Measurements from ENCODE around the gene KIAA0319L.

GRCh38 chr1:35539824-35540261 is 17.4 kb downstream of the KIAA0319L start:
- TF ChIP-seq POLR2A (IDR thresholded peaks at IDR 0.05; ENCODE audit: low read length) = no peak
- TF ChIP-seq CTCF (IDR thresholded peaks at IDR 0.05) = no peak
- TF ChIP-seq RFX5 (IDR thresholded peaks at IDR 0.05) = no peak
- no peak for TF ChIP-seq MAFK (IDR thresholded peaks at IDR 0.05; ENCODE audit: partially characterized antibody)
- TF ChIP-seq NR3C1 (IDR thresholded peaks at IDR 0.05) = no peak
- TF ChIP-seq FOSL2 (IDR thresholded peaks at IDR 0.05) = no peak
- no peak for TF ChIP-seq FOSL2 (CRISPR knock-in tag; IDR thresholded peaks at IDR 0.05)
- no peak for TF ChIP-seq PBX3 (IDR thresholded peaks at IDR 0.05)
- no peak for TF ChIP-seq SMC3 (IDR thresholded peaks at IDR 0.05)
- no peak for TF ChIP-seq HMGXB4 (CRISPR knock-in tag; IDR thresholded peaks at IDR 0.05; ENCODE audit: borderline replicate concordance)
- TF ChIP-seq RNF2 (IDR thresholded peaks at IDR 0.05; ENCODE audit: borderline replicate concordance, low read depth) = no peak
- no peak for TF ChIP-seq HEYL (CRISPR knock-in tag; IDR thresholded peaks at IDR 0.05)
- TF ChIP-seq, protein P1, sequence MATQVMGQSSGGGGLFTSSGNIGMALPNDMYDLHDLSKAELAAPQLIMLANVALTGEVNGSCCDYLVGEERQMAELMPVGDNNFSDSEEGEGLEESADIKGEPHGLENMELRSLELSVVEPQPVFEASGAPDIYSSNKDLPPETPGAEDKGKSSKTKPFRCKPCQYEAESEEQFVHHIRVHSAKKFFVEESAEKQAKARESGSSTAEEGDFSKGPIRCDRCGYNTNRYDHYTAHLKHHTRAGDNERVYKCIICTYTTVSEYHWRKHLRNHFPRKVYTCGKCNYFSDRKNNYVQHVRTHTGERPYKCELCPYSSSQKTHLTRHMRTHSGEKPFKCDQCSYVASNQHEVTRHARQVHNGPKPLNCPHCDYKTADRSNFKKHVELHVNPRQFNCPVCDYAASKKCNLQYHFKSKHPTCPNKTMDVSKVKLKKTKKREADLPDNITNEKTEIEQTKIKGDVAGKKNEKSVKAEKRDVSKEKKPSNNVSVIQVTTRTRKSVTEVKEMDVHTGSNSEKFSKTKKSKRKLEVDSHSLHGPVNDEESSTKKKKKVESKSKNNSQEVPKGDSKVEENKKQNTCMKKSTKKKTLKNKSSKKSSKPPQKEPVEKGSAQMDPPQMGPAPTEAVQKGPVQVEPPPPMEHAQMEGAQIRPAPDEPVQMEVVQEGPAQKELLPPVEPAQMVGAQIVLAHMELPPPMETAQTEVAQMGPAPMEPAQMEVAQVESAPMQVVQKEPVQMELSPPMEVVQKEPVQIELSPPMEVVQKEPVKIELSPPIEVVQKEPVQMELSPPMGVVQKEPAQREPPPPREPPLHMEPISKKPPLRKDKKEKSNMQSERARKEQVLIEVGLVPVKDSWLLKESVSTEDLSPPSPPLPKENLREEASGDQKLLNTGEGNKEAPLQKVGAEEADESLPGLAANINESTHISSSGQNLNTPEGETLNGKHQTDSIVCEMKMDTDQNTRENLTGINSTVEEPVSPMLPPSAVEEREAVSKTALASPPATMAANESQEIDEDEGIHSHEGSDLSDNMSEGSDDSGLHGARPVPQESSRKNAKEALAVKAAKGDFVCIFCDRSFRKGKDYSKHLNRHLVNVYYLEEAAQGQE (IDR thresholded peaks at IDR 0.05) = no peak
- TF ChIP-seq EP300 (IDR thresholded peaks at IDR 0.05) = no peak
